Fibroblast of pulmonary artery (primary cell): ENCODE measurements around the gene HPS5.

Experiments
- DNase-seq: peaks from one replicate; pipeline ENCODE4 v3.0.0-alpha.2; 2010; ENCODE audit warnings: low read depth
- H3K4me3 ChIP-seq: replicated peaks from 2 replicates; pipeline ENCODE4 v1.5.1; 2011; ENCODE audit warnings: low read depth, mild to moderate bottlenecking, control low read depth, low read length, moderate library complexity
- TF ChIP-seq, protein P1 (sequence below): IDR thresholded peaks from 2 replicates; pipeline ENCODE4 v1.5.1; 2011; ENCODE audit warnings: mild to moderate bottlenecking, control low read depth, low read length, inconsistent platforms; ENCODE audit errors: missing control alignments

The HPS5 gene

DNA sequence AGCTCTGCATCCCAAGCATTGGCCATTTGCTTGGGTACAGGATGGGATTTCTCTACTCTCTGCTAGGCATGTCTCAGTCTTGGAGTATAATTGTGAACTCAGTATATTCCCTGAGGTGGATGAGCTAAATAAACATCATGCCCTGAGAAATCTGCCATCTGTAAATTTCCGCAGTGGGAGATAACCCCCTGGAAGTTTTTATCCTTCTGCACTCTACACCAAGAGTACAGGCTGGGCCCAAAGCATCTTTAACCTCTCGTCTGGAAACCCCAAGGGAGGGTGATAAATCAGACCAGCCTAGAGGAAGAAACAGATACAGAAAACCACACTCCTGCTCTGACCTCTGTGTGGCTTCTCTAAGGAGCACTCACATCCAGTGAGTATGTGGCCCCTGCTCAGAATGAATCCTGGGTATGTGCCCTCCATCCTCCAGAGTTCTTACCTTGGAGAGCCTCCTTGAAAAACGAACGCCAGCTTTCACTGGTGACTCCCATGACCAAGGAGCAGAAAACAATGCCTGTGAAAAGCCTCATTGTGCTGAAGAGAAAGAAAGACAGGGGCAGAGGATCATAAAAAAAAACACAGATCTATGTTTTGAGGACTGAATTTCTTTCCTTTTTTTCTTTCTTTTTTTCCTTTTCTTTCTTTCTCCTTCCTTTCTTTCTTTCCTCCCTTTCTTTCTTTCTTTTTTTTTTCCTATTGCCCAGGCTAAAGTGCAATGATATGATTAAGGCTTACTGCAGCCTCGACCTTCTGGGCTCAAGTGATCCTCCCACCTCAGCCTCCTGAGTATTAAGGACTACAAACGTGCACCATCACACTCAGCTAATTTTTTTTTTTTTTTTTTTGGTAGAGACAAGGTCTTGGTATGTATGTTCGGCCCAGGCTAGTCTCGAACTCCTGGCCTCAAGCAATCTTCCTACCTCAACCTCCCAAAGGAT, 86.3 kb downstream of the HPS5 start:
- H3K4me3 ChIP-seq: no peak overlapping the region
- DNase-seq: no peak
- TF ChIP-seq, protein P1, sequence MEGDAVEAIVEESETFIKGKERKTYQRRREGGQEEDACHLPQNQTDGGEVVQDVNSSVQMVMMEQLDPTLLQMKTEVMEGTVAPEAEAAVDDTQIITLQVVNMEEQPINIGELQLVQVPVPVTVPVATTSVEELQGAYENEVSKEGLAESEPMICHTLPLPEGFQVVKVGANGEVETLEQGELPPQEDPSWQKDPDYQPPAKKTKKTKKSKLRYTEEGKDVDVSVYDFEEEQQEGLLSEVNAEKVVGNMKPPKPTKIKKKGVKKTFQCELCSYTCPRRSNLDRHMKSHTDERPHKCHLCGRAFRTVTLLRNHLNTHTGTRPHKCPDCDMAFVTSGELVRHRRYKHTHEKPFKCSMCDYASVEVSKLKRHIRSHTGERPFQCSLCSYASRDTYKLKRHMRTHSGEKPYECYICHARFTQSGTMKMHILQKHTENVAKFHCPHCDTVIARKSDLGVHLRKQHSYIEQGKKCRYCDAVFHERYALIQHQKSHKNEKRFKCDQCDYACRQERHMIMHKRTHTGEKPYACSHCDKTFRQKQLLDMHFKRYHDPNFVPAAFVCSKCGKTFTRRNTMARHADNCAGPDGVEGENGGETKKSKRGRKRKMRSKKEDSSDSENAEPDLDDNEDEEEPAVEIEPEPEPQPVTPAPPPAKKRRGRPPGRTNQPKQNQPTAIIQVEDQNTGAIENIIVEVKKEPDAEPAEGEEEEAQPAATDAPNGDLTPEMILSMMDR: no peak

DNA sequence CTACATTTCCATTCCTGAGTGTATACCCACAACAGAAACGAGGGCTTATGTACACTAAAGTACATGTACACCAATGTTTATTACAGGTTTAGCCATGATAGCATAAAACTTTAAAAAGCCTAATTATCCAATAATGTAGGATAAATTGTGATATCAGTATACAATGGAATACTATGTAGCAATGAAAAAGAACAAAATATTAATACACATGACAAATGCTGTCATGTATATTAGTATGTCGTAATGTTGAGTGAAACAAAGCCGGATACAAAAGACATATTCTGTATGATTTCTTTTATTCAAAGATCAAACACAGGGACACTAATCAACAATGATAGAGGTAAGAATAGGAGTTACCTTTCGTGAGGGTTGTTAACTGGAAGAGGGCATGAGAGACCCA, 88.0 kb downstream of the HPS5 start:
- no peak for DNase-seq
- TF ChIP-seq, protein P1: no peak

DNA sequence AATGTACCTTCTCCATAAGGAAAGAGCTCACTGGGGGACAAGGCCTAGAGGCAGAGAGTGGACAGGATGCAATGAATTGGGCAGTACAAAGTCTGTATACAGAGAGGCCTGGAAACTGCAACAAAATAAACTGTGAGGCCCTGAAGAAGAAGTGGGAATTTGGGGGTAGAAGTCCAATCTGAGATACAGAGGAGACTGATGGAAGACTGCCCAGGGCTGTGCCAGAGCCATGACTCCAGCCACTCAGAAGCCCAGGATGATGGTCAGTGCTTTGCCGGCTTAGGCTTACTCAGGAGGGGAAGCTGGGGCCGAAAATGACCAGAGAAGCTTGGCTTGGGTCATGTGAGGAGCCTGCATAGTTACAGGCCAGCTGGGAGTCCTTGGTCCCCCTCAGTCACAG, 91.1 kb downstream of the HPS5 start:
- DNase-seq: no peak
- H3K4me3 ChIP-seq: no peak overlapping the region
- TF ChIP-seq, protein P1: no peak

More for the DNA sequence above, 88.0 kb downstream of the HPS5 start:
- H3K4me3 ChIP-seq: no peak overlapping the region

DNA sequence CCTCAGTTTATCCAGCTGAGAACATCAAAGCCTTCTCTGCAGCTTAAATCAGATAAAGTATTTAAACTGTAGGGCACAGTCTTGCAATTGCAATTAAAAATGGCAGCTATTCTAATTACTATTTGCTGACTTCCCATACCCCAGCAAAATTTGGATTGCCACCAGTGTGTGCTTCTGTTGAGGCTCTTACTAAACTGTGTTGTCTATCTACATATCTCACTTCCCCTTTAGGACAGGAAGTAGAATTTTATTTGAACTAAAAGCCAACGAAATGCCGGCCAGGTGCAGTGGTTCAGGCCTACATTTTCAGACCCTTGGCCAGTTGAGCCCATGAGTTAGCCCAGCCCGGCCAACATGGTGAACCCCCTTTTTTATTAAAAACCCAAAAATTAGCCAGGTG, 92.4 kb downstream of the HPS5 start:
- DNase-seq: no peak
- TF ChIP-seq, protein P1: no peak
- no peak overlapping the region for H3K4me3 ChIP-seq
